Measurements from ENCODE around the gene NCOA1. TPM values are rescaled to one million over a fixed set of nuclear protein-coding genes. Genes with fewer than 3 reads are reported as not detected.
"Not testable (repeated sequence)": the region's sequence is repeated elsewhere in the genome, so short reads cannot be mapped to it uniquely, and the experiment has no call there.

The NCOA1 gene
- total RNA-seq, 5 donors from 2014 or later (not counting 1 experiment from before 2014, with no cell fraction given) = 34.7 to 55.5 (median 37.6) TPM

GRCh38 chr2:24793761-24794435 is 302.8 kb downstream of the NCOA1 start:
- 13% methylated on average over 11 of the region's 14 CpGs for WGBS (ENCODE audit: insufficient coverage)
- H3K4me1 ChIP-seq (ENCODE audit: control insufficient read depth in 1 of 2, extremely low read depth in 1 of 2, insufficient read depth in 2 of 2, low read length in 2 of 2) = peaks cover 6 to 9% of the 10 kb centered on the region in 2 experiments
- peaks cover 21% of the 10 kb centered on the region for H3K36me3 Mint-ChIP-seq
- no peak overlapping the region for H3K27ac ChIP-seq (ENCODE audit: low read length)
- no peak for DNase-seq
- ChIA-PET POLR2A (interaction anchor here in 1 of 2 donors (0.6 kb wide), 2 partner anchors 487 to 717 kb away, joined by 3 to 6 read pairs; no protein-coding TSS in a partner anchor), CTCF (interaction anchor here in 1 of 2 donors (0.6 to 1.1 kb wide), 2 partner anchors 25 to 34 kb away, joined by 3 to 7 read pairs; no protein-coding TSS in a partner anchor)
- no peaks in the 10 kb centered on the region for H3K9me3 Mint-ChIP-seq
- no peaks in the 10 kb centered on the region for H3K27me3 Mint-ChIP-seq
- H3K4me1 Mint-ChIP-seq = peaks cover 20 to 26% (median 23%) of the 10 kb centered on the region in 3 donors
- ATAC-seq (replicated peaks in 1 of 4) = no peak
- H3K36me3 ChIP-seq (ENCODE audit: control insufficient read depth in 2 of 2, extremely low read depth in 1 of 2, insufficient read depth in 1 of 2, low read length in 1 of 2) = peaks cover 0 to 9% of the 10 kb centered on the region in 2 donors
- H3K4me3 Mint-ChIP-seq = peak overlapping the region; percentile 95 to 97 (median 97)
- H3K27me3 ChIP-seq (replicated peaks in 1 of 2; ENCODE audit: control insufficient read depth in 2 of 2, extremely low read depth in 1 of 2, insufficient read depth in 2 of 2, low read length in 1 of 2) = no peaks in the 10 kb centered on the region
- H3K9me3 ChIP-seq = no peaks in the 10 kb centered on the region
- H3K27ac Mint-ChIP-seq = peak overlapping the region; percentile 100
- peak overlapping the region; percentile 88 to 97 for H3K4me3 ChIP-seq (ENCODE audit: control insufficient read depth in 1 of 2, extremely low read depth in 1 of 2, low read length in 1 of 2)

- no peak overlapping the region for H3K4me3 Mint-ChIP-seq
- peaks cover 33% of the 10 kb centered on the region for H3K36me3 Mint-ChIP-seq
- DNase-seq = no peak
- H3K36me3 ChIP-seq (ENCODE audit: control insufficient read depth in 2 of 2, extremely low read depth in 1 of 2, insufficient read depth in 1 of 2, low read length in 1 of 2) = peaks cover 0 to 5% of the 10 kb centered on the region in 2 donors
- CTCF ChIA-PET = no interaction called here
- H3K4me1 Mint-ChIP-seq = peaks cover 15 to 21% (median 18%) of the 10 kb centered on the region in 3 donors
- H3K4me3 ChIP-seq (ENCODE audit: control insufficient read depth in 1 of 2, extremely low read depth in 1 of 2, low read length in 1 of 2) = no peak overlapping the region
- POLR2A ChIA-PET = interaction anchor here in 1 of 2 donors (0.6 kb wide), 1 partner anchor 11 kb away, joined by 6 read pairs; no protein-coding TSS in a partner anchor
- ATAC-seq (replicated peaks in 1 of 4) = no peak
- no peak overlapping the region for H3K27ac ChIP-seq (ENCODE audit: low read length)
- H3K4me1 ChIP-seq (ENCODE audit: control insufficient read depth in 1 of 2, extremely low read depth in 1 of 2, insufficient read depth in 2 of 2, low read length in 2 of 2) = peaks cover 2 to 9% of the 10 kb centered on the region in 2 experiments
- no peak overlapping the region for H3K27ac Mint-ChIP-seq
- no peaks in the 10 kb centered on the region for H3K9me3 Mint-ChIP-seq
- H3K9me3 ChIP-seq = no peaks in the 10 kb centered on the region
- no peaks in the 10 kb centered on the region for H3K27me3 ChIP-seq (replicated peaks in 1 of 2; ENCODE audit: control insufficient read depth in 2 of 2, extremely low read depth in 1 of 2, insufficient read depth in 2 of 2, low read length in 1 of 2)
- no peaks in the 10 kb centered on the region for H3K27me3 Mint-ChIP-seq
- 90% methylated on average over 2 of the region's 2 CpGs for WGBS (ENCODE audit: insufficient coverage)
These were observed 306.6 kb downstream of the NCOA1 start for GRCh38 chr2:24797644-24798043.

- CTCF ChIA-PET, H3K4me1 Mint-ChIP-seq: not testable (repeated sequence)
- peaks cover 46% of the 10 kb centered on the region for H3K36me3 Mint-ChIP-seq
These were observed 309.4 kb downstream of the NCOA1 start for GRCh38 chr2:24800487-24800886.

GRCh38 chr2:24805811-24806660 is 315.0 kb downstream of the NCOA1 start:
- H3K27ac ChIP-seq (ENCODE audit: low read length); H3K4me3 ChIP-seq (ENCODE audit: control insufficient read depth in 1 of 2, extremely low read depth in 1 of 2, low read length in 1 of 2); CTCF ChIA-PET; H3K9me3 ChIP-seq; DNase-seq; H3K4me3 Mint-ChIP-seq; ATAC-seq (replicated peaks in 1 of 4); H3K36me3 ChIP-seq (ENCODE audit: control insufficient read depth in 2 of 2, extremely low read depth in 1 of 2, insufficient read depth in 1 of 2, low read length in 1 of 2); H3K27ac Mint-ChIP-seq; H3K27me3 Mint-ChIP-seq; H3K9me3 Mint-ChIP-seq; POLR2A ChIA-PET; H3K4me1 ChIP-seq (ENCODE audit: control insufficient read depth in 1 of 2, extremely low read depth in 1 of 2, insufficient read depth in 2 of 2, low read length in 2 of 2); H3K27me3 ChIP-seq (replicated peaks in 1 of 2; ENCODE audit: control insufficient read depth in 2 of 2, extremely low read depth in 1 of 2, insufficient read depth in 2 of 2, low read length in 1 of 2): not testable (repeated sequence)
- peaks cover 7 to 27% (median 10%) of the 10 kb centered on the region in 3 donors for H3K4me1 Mint-ChIP-seq
- WGBS (ENCODE audit: insufficient coverage) = 96% methylated on average over 20 of the region's 25 CpGs
- peaks cover 36% of the 10 kb centered on the region for H3K36me3 Mint-ChIP-seq

More at GRCh38 chr2:24800487-24800886, 309.4 kb downstream of the NCOA1 start:
- H3K27me3 ChIP-seq (replicated peaks in 1 of 2; ENCODE audit: control insufficient read depth in 2 of 2, extremely low read depth in 1 of 2, insufficient read depth in 2 of 2, low read length in 1 of 2); H3K27me3 Mint-ChIP-seq; H3K4me3 ChIP-seq (ENCODE audit: control insufficient read depth in 1 of 2, extremely low read depth in 1 of 2, low read length in 1 of 2); H3K36me3 ChIP-seq (ENCODE audit: control insufficient read depth in 2 of 2, extremely low read depth in 1 of 2, insufficient read depth in 1 of 2, low read length in 1 of 2); H3K27ac Mint-ChIP-seq; DNase-seq; POLR2A ChIA-PET; H3K27ac ChIP-seq (ENCODE audit: low read length); ATAC-seq (replicated peaks in 1 of 4); H3K9me3 Mint-ChIP-seq; H3K9me3 ChIP-seq; H3K4me1 ChIP-seq (ENCODE audit: control insufficient read depth in 1 of 2, extremely low read depth in 1 of 2, insufficient read depth in 2 of 2, low read length in 2 of 2); H3K4me3 Mint-ChIP-seq: not testable (repeated sequence)
- WGBS (ENCODE audit: insufficient coverage) = no CpG with 5 or more reads among the region's 5 CpGs

DNA sequence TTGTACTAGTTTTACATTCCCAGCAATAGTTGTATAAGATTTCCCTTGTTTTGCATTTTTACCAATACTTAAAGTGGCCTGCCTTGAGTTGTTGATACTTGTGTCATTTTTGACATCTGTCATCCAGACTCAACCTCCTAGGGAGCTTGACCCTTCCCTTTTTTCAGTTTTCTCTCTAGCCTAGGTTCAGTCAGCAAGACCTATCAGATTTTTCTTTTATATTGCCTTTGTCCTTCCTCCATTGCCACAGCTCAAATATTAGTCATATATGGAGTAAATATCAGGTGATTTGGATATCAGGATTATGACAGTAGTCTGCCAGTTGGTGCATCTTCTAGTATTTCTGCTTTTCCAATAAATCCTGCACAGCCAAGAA is 315.6 kb downstream of the NCOA1 start:
- H3K9me3 Mint-ChIP-seq = peaks cover 0 to 8% (median 3%) of the 10 kb centered on the region in 3 donors
- ChIA-PET CTCF (no interaction called here), POLR2A (no interaction called here)
- H3K27ac ChIP-seq (ENCODE audit: low read length) = no peak overlapping the region
- no peak overlapping the region for H3K4me3 Mint-ChIP-seq
- ATAC-seq (replicated peaks in 1 of 4) (no peak), DNase-seq (no peak)
- H3K4me3 ChIP-seq (ENCODE audit: control insufficient read depth in 1 of 2, extremely low read depth in 1 of 2, low read length in 1 of 2) = no peak overlapping the region
- no peaks in the 10 kb centered on the region for H3K27me3 ChIP-seq (replicated peaks in 1 of 2; ENCODE audit: control insufficient read depth in 2 of 2, extremely low read depth in 1 of 2, insufficient read depth in 2 of 2, low read length in 1 of 2)
- H3K4me1 ChIP-seq (ENCODE audit: control insufficient read depth in 1 of 2, extremely low read depth in 1 of 2, insufficient read depth in 2 of 2, low read length in 2 of 2) = peaks cover 0 to 2% of the 10 kb centered on the region in 2 experiments
- H3K4me1 Mint-ChIP-seq = peaks cover 7 to 27% (median 10%) of the 10 kb centered on the region in 3 donors
- no peak overlapping the region for H3K27ac Mint-ChIP-seq
- H3K9me3 ChIP-seq = no peaks in the 10 kb centered on the region
- H3K27me3 Mint-ChIP-seq = no peaks in the 10 kb centered on the region
- H3K36me3 Mint-ChIP-seq = peaks cover 34% of the 10 kb centered on the region
- no peaks in the 10 kb centered on the region for H3K36me3 ChIP-seq (ENCODE audit: control insufficient read depth in 2 of 2, extremely low read depth in 1 of 2, insufficient read depth in 1 of 2, low read length in 1 of 2)

DNA sequence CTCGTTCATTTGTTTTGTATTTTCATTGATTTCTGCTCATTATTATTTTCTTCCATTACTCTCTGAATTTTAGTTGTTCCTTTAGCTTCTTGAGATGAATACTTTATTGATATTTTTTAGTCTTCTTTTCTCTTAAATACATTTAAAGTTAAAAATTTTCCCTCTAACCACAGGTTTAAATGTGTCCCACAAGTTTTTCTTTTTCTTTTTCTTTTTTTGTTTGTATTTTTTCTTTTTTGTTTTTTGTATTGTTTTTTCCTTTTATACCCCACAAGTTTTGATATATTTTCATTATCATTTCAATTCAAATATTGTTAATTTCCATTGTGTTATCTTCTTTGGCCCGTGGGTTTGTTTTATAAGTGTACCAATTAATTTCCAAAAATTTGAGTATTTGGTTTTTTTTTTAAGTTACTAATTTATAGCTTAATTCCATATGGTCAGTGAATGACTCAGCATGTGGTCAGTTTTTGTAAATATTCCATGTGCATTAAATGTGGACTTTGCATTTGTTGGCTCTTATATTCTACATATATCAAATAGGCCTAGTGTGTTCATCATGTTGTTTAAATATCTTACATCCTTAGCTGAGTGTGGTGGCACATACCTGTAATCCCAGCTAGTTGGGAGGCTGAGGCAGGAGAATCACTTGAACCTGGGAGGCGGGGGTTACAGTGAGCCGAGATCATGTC is 318.4 kb downstream of the NCOA1 start:
- H3K27ac ChIP-seq (ENCODE audit: low read length) = no peak overlapping the region
- POLR2A ChIA-PET = interaction anchor here (0.6 kb wide), 2 partner anchors 12 to 167 kb away, joined by 3 to 6 read pairs; no protein-coding TSS in a partner anchor
- H3K4me1 Mint-ChIP-seq = peaks cover 7 to 27% (median 10%) of the 10 kb centered on the region in 3 donors
- CTCF ChIA-PET = interaction anchor here in 1 of 2 donors (0.6 kb wide), 1 partner anchor 575 kb away, joined by 4 read pairs; no protein-coding TSS in a partner anchor
- H3K4me1 ChIP-seq (ENCODE audit: control insufficient read depth in 1 of 2, extremely low read depth in 1 of 2, insufficient read depth in 2 of 2, low read length in 2 of 2) = peaks cover 0 to 2% of the 10 kb centered on the region in 2 experiments
- no CpG with 5 or more reads among the region's 4 CpGs for WGBS (ENCODE audit: insufficient coverage)
- ATAC-seq (replicated peaks in 1 of 4) (no peak), DNase-seq (no peak)
- H3K9me3 ChIP-seq = no peaks in the 10 kb centered on the region
- H3K36me3 ChIP-seq (ENCODE audit: control insufficient read depth in 2 of 2, extremely low read depth in 1 of 2, insufficient read depth in 1 of 2, low read length in 1 of 2) = no peaks in the 10 kb centered on the region
- H3K36me3 Mint-ChIP-seq = peaks cover 31% of the 10 kb centered on the region
- peak overlapping the region in 1 of 2 donors; percentile 44 for H3K27ac Mint-ChIP-seq
- peak overlapping the region; percentile 9 to 34 (median 25) for H3K4me3 Mint-ChIP-seq
- no peaks in the 10 kb centered on the region for H3K27me3 ChIP-seq (replicated peaks in 1 of 2; ENCODE audit: control insufficient read depth in 2 of 2, extremely low read depth in 1 of 2, insufficient read depth in 2 of 2, low read length in 1 of 2)
- H3K4me3 ChIP-seq (ENCODE audit: control insufficient read depth in 1 of 2, extremely low read depth in 1 of 2, low read length in 1 of 2) = no peak overlapping the region
- H3K27me3 Mint-ChIP-seq = no peaks in the 10 kb centered on the region
- peaks cover 0 to 8% (median 3%) of the 10 kb centered on the region in 3 donors for H3K9me3 Mint-ChIP-seq
